CD4-positive, alpha-beta T cell treated with Interleukin-4 for 1 hour (primary cell): ENCODE results near the gene OVOL3.
"Not testable (repeated sequence)": the region's sequence is repeated elsewhere in the genome, so short reads cannot be mapped to it uniquely, and the experiment has no call there.

Experiments used
- DNase-seq, 2 donors: peaks; one replicate each; pipeline ENCODE4 v3.0.0-alpha.2; 2020 to 2022

The OVOL3 gene

GRCh38 chr19:36101550-36102327 is 9.2 kb upstream of the OVOL3 start:
- DNase-seq = no peak

GRCh38 chr19:36103040-36103626 is 7.8 kb upstream of the OVOL3 start:
- DNase-seq = no peak

GRCh38 chr19:36103842-36104552 is 6.9 kb upstream of the OVOL3 start:
- DNase-seq = no peak

GRCh38 chr19:36106441-36106840 is 4.5 kb upstream of the OVOL3 start:
- DNase-seq = no peak

- no peak for DNase-seq
Measured at GRCh38 chr19:36106991-36107390, 4.0 kb upstream of the OVOL3 start.

GRCh38 chr19:36108684-36109083 is 2.3 kb upstream of the OVOL3 start:
- DNase-seq = no peak

GRCh38 chr19:36111200-36111539 is 227 bp downstream of the OVOL3 start:
- DNase-seq = no peak

- no peak for DNase-seq
Measured at GRCh38 chr19:36112678-36113077, 1.7 kb downstream of the OVOL3 start.

GRCh38 chr19:36113425-36113824 is 2.5 kb downstream of the OVOL3 start:
- no peak for DNase-seq

GRCh38 chr19:36113894-36114720 is 3.2 kb downstream of the OVOL3 start:
- peak in 1 of 2 donors; percentile 14 for DNase-seq

GRCh38 chr19:36114721-36115452 is 3.9 kb downstream of the OVOL3 start, which contains the start of gene POLR2I:
POLR2I (minus strand) TSS chr19:36114875; CDS start chr19:36114856, 19 bp downstream.
- DNase-seq = peak; percentile 100

- DNase-seq = no peak
Measured at GRCh38 chr19:36115453-36116343, 4.8 kb downstream of the OVOL3 start, which contains the start of gene TBCB. TBCB (plus strand) TSS chr19:36115468; CDS start chr19:36115561, 93 bp downstream.

GRCh38 chr19:36116344-36116637 is 5.3 kb downstream of the OVOL3 start:
- DNase-seq = no peak

- no peak for DNase-seq
Measured at GRCh38 chr19:36120092-36120983, 9.4 kb downstream of the OVOL3 start.

- DNase-seq = no peak
Measured at GRCh38 chr19:36120984-36121358, 10.0 kb downstream of the OVOL3 start.

- DNase-seq = no peak
Measured at GRCh38 chr19:36121486-36122124, 10.7 kb downstream of the OVOL3 start.

- no peak for DNase-seq
Measured at GRCh38 chr19:36125557-36125956, 14.6 kb downstream of the OVOL3 start.

GRCh38 chr19:36128392-36128736 is 17.4 kb downstream of the OVOL3 start:
- DNase-seq = peak in 1 of 2 donors; percentile 13

GRCh38 chr19:36131221-36131620 is 20.3 kb downstream of the OVOL3 start:
- DNase-seq = peak; percentile 46 to 65

- DNase-seq = not testable (repeated sequence)
Measured at GRCh38 chr19:36134867-36135266, 23.9 kb downstream of the OVOL3 start.
